GM10847 (cell line): ENCODE data around the gene CHCHD1.

ENCODE experiments used
- POLR2A ChIP-seq: IDR thresholded peaks from 2 replicates; pipeline ENCODE4 v1.6.1; 2011; ENCODE audit not compliant: insufficient read length; ENCODE audit errors: extremely low read depth

CHCHD1 gene

GRCh38 chr10:73814276-73814895 lies 32.5 kb downstream of the CHCHD1 start:
- no peak for TF ChIP-seq POLR2A

- TF ChIP-seq POLR2A, result no peak
These were observed 33.3 kb downstream of the CHCHD1 start for GRCh38 chr10:73814896-73815718.

GRCh38 chr10:73815719-73816030 lies 33.8 kb downstream of the CHCHD1 start:
- no peak for TF ChIP-seq POLR2A

GRCh38 chr10:73816917-73817729 lies 35.3 kb downstream of the CHCHD1 start:
- no peak for TF ChIP-seq POLR2A

- no peak for TF ChIP-seq POLR2A
These were observed 36.0 kb downstream of the CHCHD1 start for GRCh38 chr10:73817826-73818225.

- no peak for TF ChIP-seq POLR2A
These were observed 36.6 kb downstream of the CHCHD1 start for GRCh38 chr10:73818402-73818801.

GRCh38 chr10:73819081-73819480 lies 37.2 kb downstream of the CHCHD1 start:
- TF ChIP-seq POLR2A, result no peak

GRCh38 chr10:73819513-73820093 lies 37.8 kb downstream of the CHCHD1 start:
- no peak for TF ChIP-seq POLR2A

- no peak for TF ChIP-seq POLR2A
These were observed 41.5 kb downstream of the CHCHD1 start for GRCh38 chr10:73823391-73823790.

GRCh38 chr10:73824146-73824725 lies 42.4 kb downstream of the CHCHD1 start:
- TF ChIP-seq POLR2A, result no peak

- TF ChIP-seq POLR2A, result no peak
These were observed 45.7 kb downstream of the CHCHD1 start for GRCh38 chr10:73827346-73828089.

- TF ChIP-seq POLR2A, result no peak
These were observed 46.3 kb downstream of the CHCHD1 start for GRCh38 chr10:73828161-73828560.
